ENCODE data around the gene BMP10. TPM values are rescaled to one million over a fixed set of nuclear protein-coding genes. Genes with fewer than 3 reads are reported as not detected.

Gene BMP10
- total RNA-seq, 1 experiment from 2014 or later = not detected

- Histone ChIP-seq H3K27ac (ENCODE audit: low read length) (no peak overlapping the region), H2AFZ (ENCODE audit: low read length) (no peak overlapping the region), H3K4me1 (ENCODE audit: insufficient read depth, low read length) (peaks cover 28% of the 10 kb centered on the region), H3K36me3 (ENCODE audit: low read depth, low read length) (no peaks in the 10 kb centered on the region), H3K4me3 (ENCODE audit: low read length) (no peak overlapping the region), H3K9ac (ENCODE audit: low read length) (no peak overlapping the region), H3K27me3 (ENCODE audit: low read length) (no peaks in the 10 kb centered on the region), H3K79me2 (ENCODE audit: low read length) (no peaks in the 10 kb centered on the region), H3K4me2 (ENCODE audit: low read length) (no peak overlapping the region), H3K9me2 (replicated peaks; ENCODE audit: low read length) (no peaks in the 10 kb centered on the region), H3F3A (ENCODE audit: low read length, unreplicated experiment) (no peaks in the 10 kb centered on the region), H3K9me3 (ENCODE audit: low read length) (no peaks in the 10 kb centered on the region), H4K20me1 (ENCODE audit: low read length) (no peaks in the 10 kb centered on the region)
- DNase-seq (no peak), ATAC-seq (no peak)
- intact Hi-C loops (cut with micrococcal nuclease) = no loop called here
- ChIA-PET POLR2A (ENCODE audit: unreplicated experiment) (no interaction called here), CTCF (no interaction called here)
- no peak for TF ChIP-seq EZH2 (IDR thresholded peaks at IDR 0.05; ENCODE audit: low read length, unreplicated experiment)
- BruUV-seq (replicated peaks) = no TSS peak
Observed at GRCh38 chr2:68827666-68828065, 43.5 kb downstream of the BMP10 start.

- ChIA-PET POLR2A (ENCODE audit: unreplicated experiment) (no interaction called here), CTCF (no interaction called here)
- no peaks in the 10 kb centered on the region for H3F3A ChIP-seq (ENCODE audit: low read length, unreplicated experiment)
- no peaks in the 10 kb centered on the region for H3K79me2 ChIP-seq (ENCODE audit: low read length)
- no peaks in the 10 kb centered on the region for H4K20me1 ChIP-seq (ENCODE audit: low read length)
- no peak overlapping the region for H2AFZ ChIP-seq (ENCODE audit: low read length)
- no peak for DNase-seq
- TF ChIP-seq EZH2 (IDR thresholded peaks at IDR 0.05; ENCODE audit: low read length, unreplicated experiment) (no peak), EZH2phosphoT487 (IDR thresholded peaks at IDR 0.05; ENCODE audit: borderline replicate concordance, low read length) (no peak), CTCF (conservative IDR thresholded peaks at IDR 0.05; ENCODE audit: low read depth, low read length) (no peak)
- no peaks in the 10 kb centered on the region for H3K9me2 ChIP-seq (replicated peaks; ENCODE audit: low read length)
- H3K36me3 ChIP-seq (ENCODE audit: low read depth, low read length) = no peaks in the 10 kb centered on the region
- no peak overlapping the region for H3K9ac ChIP-seq (ENCODE audit: low read length)
- H3K4me3 ChIP-seq (ENCODE audit: low read length) = no peak overlapping the region
- BruUV-seq (replicated peaks) = no TSS peak
- H3K4me1 ChIP-seq (ENCODE audit: insufficient read depth, low read length) = peaks cover 18% of the 10 kb centered on the region
- no peaks in the 10 kb centered on the region for H3K27me3 ChIP-seq (ENCODE audit: low read length)
- no peak overlapping the region for H3K27ac ChIP-seq (ENCODE audit: low read length)
- H3K4me2 ChIP-seq (ENCODE audit: low read length) = no peak overlapping the region
- no peaks in the 10 kb centered on the region for H3K9me3 ChIP-seq (ENCODE audit: low read length)
- no peak for ATAC-seq
- intact Hi-C loops (cut with micrococcal nuclease) = no loop called here
Observed at GRCh38 chr2:68825866-68826265, 45.3 kb downstream of the BMP10 start.

- no peaks in the 10 kb centered on the region for H3F3A ChIP-seq (ENCODE audit: low read length, unreplicated experiment)
- no peaks in the 10 kb centered on the region for H3K9me2 ChIP-seq (replicated peaks; ENCODE audit: low read length)
- H4K20me1 ChIP-seq (ENCODE audit: low read length) = no peaks in the 10 kb centered on the region
- no peak overlapping the region for H3K9ac ChIP-seq (ENCODE audit: low read length)
- no peak overlapping the region for H3K4me2 ChIP-seq (ENCODE audit: low read length)
- no peaks in the 10 kb centered on the region for H3K9me3 ChIP-seq (ENCODE audit: low read length)
- ChIA-PET POLR2A (ENCODE audit: unreplicated experiment) (no interaction called here), CTCF (no interaction called here)
- TF ChIP-seq EZH2 (IDR thresholded peaks at IDR 0.05; ENCODE audit: low read length, unreplicated experiment) (no peak), CTCF (conservative IDR thresholded peaks at IDR 0.05; ENCODE audit: low read depth, low read length) (no peak), EZH2phosphoT487 (IDR thresholded peaks at IDR 0.05; ENCODE audit: borderline replicate concordance, low read length) (no peak)
- H3K79me2 ChIP-seq (ENCODE audit: low read length) = no peaks in the 10 kb centered on the region
- H3K27me3 ChIP-seq (ENCODE audit: low read length) = no peaks in the 10 kb centered on the region
- no peak overlapping the region for H2AFZ ChIP-seq (ENCODE audit: low read length)
- no peak overlapping the region for H3K4me3 ChIP-seq (ENCODE audit: low read length)
- no peak overlapping the region for H3K27ac ChIP-seq (ENCODE audit: low read length)
- DNase-seq (peak; percentile 81), ATAC-seq (no peak)
- peaks cover 18% of the 10 kb centered on the region for H3K4me1 ChIP-seq (ENCODE audit: insufficient read depth, low read length)
- no TSS peak for BruUV-seq (replicated peaks)
- H3K36me3 ChIP-seq (ENCODE audit: low read depth, low read length) = no peaks in the 10 kb centered on the region
- intact Hi-C loops (cut with micrococcal nuclease) = no loop called here
Observed at GRCh38 chr2:68824831-68825230, 46.4 kb downstream of the BMP10 start.

All from PC-3 (cell line).